ENCODE results near the gene HSF5. TPM values are rescaled to one million over a fixed set of nuclear protein-coding genes. Genes with fewer than 3 reads are reported as not detected.
A peak's percentile ranks its signal among the peaks of the same experiment; 100 is the strongest.

Gene HSF5
- total and polyA plus RNA-seq, 4 donors = 0.09 to 0.17 TPM; not detected in 2

DNA sequence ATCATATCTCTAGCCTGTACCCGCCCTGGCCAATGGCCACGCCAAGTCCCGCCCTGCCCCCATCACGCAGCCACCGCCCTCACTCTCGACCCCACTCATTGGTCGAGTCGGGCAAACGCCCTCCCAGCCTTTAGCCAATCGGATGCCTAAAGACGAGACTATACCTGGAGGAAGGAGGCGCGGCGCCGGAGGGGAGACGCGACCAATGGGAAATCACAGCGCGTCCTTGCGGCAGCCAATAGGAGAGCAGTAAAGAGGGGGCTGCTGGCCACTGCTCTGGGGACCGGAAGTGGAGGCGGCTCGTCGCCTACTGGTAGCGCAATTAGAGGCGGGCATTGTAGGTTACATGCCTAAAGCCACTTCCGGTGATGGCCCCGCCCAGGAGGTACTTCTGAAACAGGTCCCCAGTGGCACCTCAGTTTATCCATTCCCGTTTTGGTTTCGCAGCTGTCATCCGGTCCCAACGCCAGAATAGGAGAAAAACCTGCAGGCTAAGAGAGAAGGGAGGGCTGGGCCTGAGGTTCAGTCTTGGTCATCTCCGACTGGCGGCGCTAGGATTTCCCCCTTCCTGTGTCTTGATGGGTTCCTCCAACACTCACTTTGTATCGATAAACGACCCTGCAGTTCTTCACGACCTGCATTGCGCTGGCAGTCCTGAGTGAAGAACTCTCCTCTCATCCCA, 29.9 kb upstream of the HSF5 start:
- no peaks in the 10 kb centered on the region for H3K27me3 ChIP-seq (ENCODE audit: control insufficient read depth in 4 of 4, insufficient read depth in 4 of 4, low read length in 3 of 4)
- peak; percentile 99 for DNase-seq (ENCODE audit: low spot score)
- H3K9me3 ChIP-seq (ENCODE audit: control insufficient read depth in 4 of 4, low read length in 3 of 4) = no peaks in the 10 kb centered on the region
- peaks cover 3 to 50% (median 39%) of the 10 kb centered on the region in 4 donors for H3K4me1 ChIP-seq (ENCODE audit: control insufficient read depth in 4 of 4, insufficient read depth in 4 of 4, low read length in 3 of 4)
- H3K9ac ChIP-seq (ENCODE audit: low read depth in 1 of 2, low read length in 2 of 2) = peak overlapping the region; percentile 74 to 90
- H3K27ac ChIP-seq (ENCODE audit: low read depth in 1 of 2, low read length in 2 of 2) = peak overlapping the region; percentile 93 to 96
- WGBS = under 1% methylated on average over 39 of the region's 39 CpGs
- H3K4me3 ChIP-seq (ENCODE audit: low read depth in 1 of 3, low read length in 3 of 3) = peak overlapping the region; percentile 68 to 95 (median 84)
- H3K36me3 ChIP-seq (ENCODE audit: control insufficient read depth in 4 of 4, insufficient read depth in 3 of 4, low read depth in 1 of 4, low read length in 3 of 4) = no peaks in the 10 kb centered on the region
- TF ChIP-seq ZBTB33 (IDR thresholded peaks at IDR 0.05) (peak; percentile 35), GABPA (IDR thresholded peaks at IDR 0.05 in 1 of 2, conservative IDR thresholded peaks at IDR 0.05 in 1 of 2) (peak; percentile 96 to 98), SP1 (IDR thresholded peaks at IDR 0.05) (peak; percentile 100), YY1 (IDR thresholded peaks at IDR 0.05) (peak; percentile 88), HNF4A (conservative IDR thresholded peaks at IDR 0.05) (no peak), JUND (IDR thresholded peaks at IDR 0.05) (no peak), MAX (IDR thresholded peaks at IDR 0.05) (peak; percentile 56), HNF4G (IDR thresholded peaks at IDR 0.05) (no peak), FOXA2 (IDR thresholded peaks at IDR 0.05) (no peak), EGR1 (IDR thresholded peaks at IDR 0.05; ENCODE audit: low read depth in 2 of 2) (peak in 1 of 2 donors; percentile 89), RAD21 (IDR thresholded peaks at IDR 0.05) (no peak), FOXA1 (IDR thresholded peaks at IDR 0.05) (peak; percentile 22), RXRA (IDR thresholded peaks at IDR 0.05) (peak; percentile 17 to 51), TAF1 (conservative IDR thresholded peaks at IDR 0.05) (peak; percentile 93), NR2F2 (IDR thresholded peaks at IDR 0.05) (peak; percentile 8)
- TF ChIP-seq, protein P1, sequence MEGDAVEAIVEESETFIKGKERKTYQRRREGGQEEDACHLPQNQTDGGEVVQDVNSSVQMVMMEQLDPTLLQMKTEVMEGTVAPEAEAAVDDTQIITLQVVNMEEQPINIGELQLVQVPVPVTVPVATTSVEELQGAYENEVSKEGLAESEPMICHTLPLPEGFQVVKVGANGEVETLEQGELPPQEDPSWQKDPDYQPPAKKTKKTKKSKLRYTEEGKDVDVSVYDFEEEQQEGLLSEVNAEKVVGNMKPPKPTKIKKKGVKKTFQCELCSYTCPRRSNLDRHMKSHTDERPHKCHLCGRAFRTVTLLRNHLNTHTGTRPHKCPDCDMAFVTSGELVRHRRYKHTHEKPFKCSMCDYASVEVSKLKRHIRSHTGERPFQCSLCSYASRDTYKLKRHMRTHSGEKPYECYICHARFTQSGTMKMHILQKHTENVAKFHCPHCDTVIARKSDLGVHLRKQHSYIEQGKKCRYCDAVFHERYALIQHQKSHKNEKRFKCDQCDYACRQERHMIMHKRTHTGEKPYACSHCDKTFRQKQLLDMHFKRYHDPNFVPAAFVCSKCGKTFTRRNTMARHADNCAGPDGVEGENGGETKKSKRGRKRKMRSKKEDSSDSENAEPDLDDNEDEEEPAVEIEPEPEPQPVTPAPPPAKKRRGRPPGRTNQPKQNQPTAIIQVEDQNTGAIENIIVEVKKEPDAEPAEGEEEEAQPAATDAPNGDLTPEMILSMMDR (IDR thresholded peaks at IDR 0.05; ENCODE audit: low read depth, low read length, missing input control) = no peak
- TF ChIP-seq, protein P2, sequence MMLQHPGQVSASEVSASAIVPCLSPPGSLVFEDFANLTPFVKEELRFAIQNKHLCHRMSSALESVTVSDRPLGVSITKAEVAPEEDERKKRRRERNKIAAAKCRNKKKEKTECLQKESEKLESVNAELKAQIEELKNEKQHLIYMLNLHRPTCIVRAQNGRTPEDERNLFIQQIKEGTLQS (IDR thresholded peaks at IDR 0.05) = no peak
- TF ChIP-seq, protein P3, sequence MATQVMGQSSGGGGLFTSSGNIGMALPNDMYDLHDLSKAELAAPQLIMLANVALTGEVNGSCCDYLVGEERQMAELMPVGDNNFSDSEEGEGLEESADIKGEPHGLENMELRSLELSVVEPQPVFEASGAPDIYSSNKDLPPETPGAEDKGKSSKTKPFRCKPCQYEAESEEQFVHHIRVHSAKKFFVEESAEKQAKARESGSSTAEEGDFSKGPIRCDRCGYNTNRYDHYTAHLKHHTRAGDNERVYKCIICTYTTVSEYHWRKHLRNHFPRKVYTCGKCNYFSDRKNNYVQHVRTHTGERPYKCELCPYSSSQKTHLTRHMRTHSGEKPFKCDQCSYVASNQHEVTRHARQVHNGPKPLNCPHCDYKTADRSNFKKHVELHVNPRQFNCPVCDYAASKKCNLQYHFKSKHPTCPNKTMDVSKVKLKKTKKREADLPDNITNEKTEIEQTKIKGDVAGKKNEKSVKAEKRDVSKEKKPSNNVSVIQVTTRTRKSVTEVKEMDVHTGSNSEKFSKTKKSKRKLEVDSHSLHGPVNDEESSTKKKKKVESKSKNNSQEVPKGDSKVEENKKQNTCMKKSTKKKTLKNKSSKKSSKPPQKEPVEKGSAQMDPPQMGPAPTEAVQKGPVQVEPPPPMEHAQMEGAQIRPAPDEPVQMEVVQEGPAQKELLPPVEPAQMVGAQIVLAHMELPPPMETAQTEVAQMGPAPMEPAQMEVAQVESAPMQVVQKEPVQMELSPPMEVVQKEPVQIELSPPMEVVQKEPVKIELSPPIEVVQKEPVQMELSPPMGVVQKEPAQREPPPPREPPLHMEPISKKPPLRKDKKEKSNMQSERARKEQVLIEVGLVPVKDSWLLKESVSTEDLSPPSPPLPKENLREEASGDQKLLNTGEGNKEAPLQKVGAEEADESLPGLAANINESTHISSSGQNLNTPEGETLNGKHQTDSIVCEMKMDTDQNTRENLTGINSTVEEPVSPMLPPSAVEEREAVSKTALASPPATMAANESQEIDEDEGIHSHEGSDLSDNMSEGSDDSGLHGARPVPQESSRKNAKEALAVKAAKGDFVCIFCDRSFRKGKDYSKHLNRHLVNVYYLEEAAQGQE (IDR thresholded peaks at IDR 0.05) = peak; percentile 93

Measured in liver (tissue), 9 donors.